HepG2 (cell line): ENCODE data around the gene KLF17. TPM values are rescaled to one million over a fixed set of nuclear protein-coding genes. Genes with fewer than 3 reads are reported as not detected.
"Not testable (repeated sequence)": the region's sequence is repeated elsewhere in the genome, so short reads cannot be mapped to it uniquely, and the experiment has no call there.

Experiments used
- ATAC-seq: fragments of 200-7000 bp; cut with Tn5 transposase; 3 replicates; pipeline ENCODE4 v1.9.1; 2020; ENCODE audit warnings: mild to moderate bottlenecking, moderate library complexity
- BruUV-seq: library from RNA; stranded (reverse); fragments of 400-500 nt; replicated peaks from 2 replicates; lab custom pipeline; 2021; lab: Mats Ljungman, UMichigan
- CTCF ChIA-PET: fragments of 300-600 bp; formaldehyde crosslinking; extraction: SDS; loops from one replicate; lab custom pipeline; 2021; ENCODE audit warnings: low total read pairs, inconsistent platforms, low intra/inter-chr PET ratio; lab: Yijun Ruan, JAX
- POLR2A ChIA-PET: fragments of 350-600 bp; sonication (Branson Sonifier 250); formaldehyde crosslinking; loops from one replicate; lab custom pipeline; 2020; ENCODE audit warnings: antibody characterized with exemption, inconsistent platforms; lab: Yijun Ruan, JAX
- DNase-seq: peaks from one replicate; pipeline ENCODE4 v3.0.0-alpha.2; 2015; ENCODE audit warnings: low spot score
- FAIRE-seq: peaks from 3 replicates; lab custom pipeline; 2011; peaks lifted over from hg19 to GRCh38; lab: Jason Lieb, UNC
- H2AFZ ChIP-seq: one replicate; pipeline ENCODE4 v1.6.1; 2011; ENCODE audit warnings: low read length, inconsistent platforms
- H3K27ac ChIP-seq: fragments of 300-600 bp; 3 replicates; pipeline ENCODE4 v1.8.0; 2011; ENCODE audit warnings: mixed run types, mild to moderate bottlenecking, mixed read lengths, low read length, inconsistent platforms; ENCODE audit not compliant: insufficient read depth; ENCODE audit errors: extremely low read length
- H3K27me3 ChIP-seq, 2 experiments: fragments of 200-600 bp in 1 of 2; 2 replicates in 1 of 2; 3 replicates in 1 of 2; pipeline versions ENCODE4 v1.6.0 to v1.8.0; 2011; ENCODE audit warnings: low read length in 2 of 2, mild to moderate bottlenecking in 2 of 2, moderate library complexity in 2 of 2, inconsistent platforms in 1 of 2; ENCODE audit not compliant: insufficient read depth in 2 of 2, control insufficient read depth in 1 of 2
- H3K36me3 ChIP-seq, 2 experiments: fragments of 200-600 bp in 1 of 2; replicated peaks in 1 of 2; 2 replicates in 1 of 2; 3 replicates in 1 of 2; pipeline versions ENCODE4 v1.5.1 to v1.8.0; 2011; ENCODE audit warnings: low read length in 2 of 2, inconsistent platforms in 1 of 2; ENCODE audit not compliant: insufficient read depth in 2 of 2, control insufficient read depth in 1 of 2
- H3K4me1 ChIP-seq: 2 replicates; pipeline ENCODE4 v1.5.1; 2012; ENCODE audit warnings: low read length, inconsistent platforms; ENCODE audit not compliant: insufficient read depth
- H3K4me2 ChIP-seq: 2 replicates; pipeline ENCODE4 v1.6.0; 2011; ENCODE audit warnings: low read depth, low read length, inconsistent platforms
- H3K4me3 ChIP-seq, 3 experiments: fragments of 200-600 bp in 1 of 3; sonication (generic), shearing (Covaris generic) in 1 of 3; replicated peaks in 1 of 3; 2 replicates each; pipeline ENCODE4 v1.5.1; 2011 to 2016; ENCODE audit warnings: low read length in 3 of 3, inconsistent platforms in 2 of 3, low read depth in 2 of 3, mild to moderate bottlenecking in 2 of 3, control low read depth in 1 of 3, mixed read lengths in 1 of 3; ENCODE audit not compliant: insufficient read depth in 1 of 3
- H3K79me2 ChIP-seq: one replicate; pipeline ENCODE4 v1.6.1; 2011; ENCODE audit warnings: low read length, inconsistent platforms; ENCODE audit not compliant: insufficient read depth
- H3K9ac ChIP-seq: 2 replicates; pipeline ENCODE4 v1.6.0; 2011; ENCODE audit warnings: mild to moderate bottlenecking, low read depth, low read length, inconsistent platforms; ENCODE audit not compliant: insufficient read depth
- H3K9me3 ChIP-seq: 2 replicates; pipeline ENCODE4 v1.5.1; 2012; ENCODE audit warnings: mild to moderate bottlenecking, low read length
- H4K20me1 ChIP-seq: 2 replicates; pipeline ENCODE4 v1.6.0; 2011; ENCODE audit warnings: inconsistent platforms, mild to moderate bottlenecking, low read length, moderate library complexity; ENCODE audit not compliant: insufficient read depth
- CHCHD3 ChIP-seq: sonication (generic); formaldehyde crosslinking; IDR thresholded peaks from 2 replicates; pipeline ENCODE4 v1.8.0; 2022; ENCODE audit warnings: mild to moderate bottlenecking, missing genetic modification reagents, moderate library complexity
- EEA1 ChIP-seq: sonication (generic); formaldehyde crosslinking; IDR thresholded peaks from 2 replicates; pipeline ENCODE4 v1.5.1; 2020; ENCODE audit warnings: mild to moderate bottlenecking, missing genetic modification reagents, borderline replicate concordance
- FOXM1 ChIP-seq: sonication (generic); formaldehyde crosslinking; IDR thresholded peaks from 2 replicates; pipeline ENCODE4 v1.5.0; 2020; ENCODE audit warnings: missing genetic modification reagents
- MAFG ChIP-seq: sonication (generic); formaldehyde crosslinking; IDR thresholded peaks from 2 replicates; pipeline ENCODE4 v1.5.1; 2020; ENCODE audit warnings: mild to moderate bottlenecking, missing genetic modification reagents
- MEIS2 ChIP-seq: sonication (generic); formaldehyde crosslinking; IDR thresholded peaks from 2 replicates; pipeline ENCODE4 v1.9.0; 2021; ENCODE audit warnings: mild to moderate bottlenecking, missing genetic modification reagents
- NFKB2 ChIP-seq: sonication (generic); formaldehyde crosslinking; IDR thresholded peaks from 2 replicates; pipeline ENCODE4 v1.4.0; 2020; ENCODE audit warnings: missing genetic modification reagents, borderline replicate concordance
- NFYB ChIP-seq: sonication (generic); formaldehyde crosslinking; IDR thresholded peaks from 2 replicates; pipeline ENCODE4 v1.4.0; 2020; ENCODE audit warnings: missing genetic modification reagents
- NRL ChIP-seq: sonication (generic); formaldehyde crosslinking; IDR thresholded peaks from 2 replicates; pipeline ENCODE4 v1.5.0; 2020; ENCODE audit warnings: missing genetic modification reagents, mild to moderate bottlenecking, moderate library complexity, borderline replicate concordance
- POLR2A ChIP-seq, 2 experiments: IDR thresholded peaks; 2 replicates each; pipeline ENCODE4 v1.6.1; 2011; ENCODE audit warnings: low read depth in 2 of 2, low read length in 2 of 2, mild to moderate bottlenecking in 1 of 2, moderate library complexity in 1 of 2; ENCODE audit not compliant: insufficient read depth in 1 of 2
- ZNF101 ChIP-seq: sonication (generic); formaldehyde crosslinking; IDR thresholded peaks from 2 replicates; pipeline ENCODE4 v1.4.0; 2020; ENCODE audit warnings: mild to moderate bottlenecking, low read depth, missing genetic modification reagents, borderline replicate concordance
- ZNF670 ChIP-seq: sonication (generic); formaldehyde crosslinking; IDR thresholded peaks from 2 replicates; pipeline ENCODE4 v1.8.0; 2022; ENCODE audit warnings: mild to moderate bottlenecking, missing genetic modification reagents, borderline replicate concordance
- ZNF687 ChIP-seq: sonication (generic); formaldehyde crosslinking; IDR thresholded peaks from 2 replicates; pipeline ENCODE4 v1.5.1; 2020; ENCODE audit warnings: mild to moderate bottlenecking, missing genetic modification reagents, moderate library complexity
- ZNF761 ChIP-seq: sonication (generic); formaldehyde crosslinking; conservative IDR thresholded peaks from 2 replicates; pipeline ENCODE4 v1.4.0; 2020; ENCODE audit warnings: mild to moderate bottlenecking, missing genetic modification reagents
- ZNF768 ChIP-seq: sonication (generic); formaldehyde crosslinking; IDR thresholded peaks from 2 replicates; pipeline ENCODE4 v1.4.0; 2020; ENCODE audit warnings: missing genetic modification reagents
- WGBS: methylation state at CpG from one replicate; pipeline ENCODE4 v1.1.6; 2017; ENCODE audit warnings: low lambda C conversion rate; 5-methylcytosine and 5-hydroxymethylcytosine counted together
- in situ Hi-C: cut with HindIII; loops from 2 replicates; pipeline ENCODE4 v1.10.0; 2017; ENCODE audit warnings: low pct_unique_long_range_greater_than_20kb; ENCODE audit not compliant: extremely low pct_ligation_motif_present
- intact Hi-C: fragments of 100-400 bp; cut with micrococcal nuclease; formaldehyde crosslinking; loops from one replicate; pipeline ENCODE4 v1.10.0; 2022; ENCODE audit not compliant: unreplicated experiment
- polyA plus RNA-seq, 8 experiments: library from polyadenylated mRNA; depleted of rRNA in 3 of 8; stranded (reverse) in 7 of 8; unstranded in 1 of 8; fragments of >200 nt; fragmentation: Illumina TruSeq in 4 of 8; extraction: Trizol in 4 of 8; gene quantifications; 2 replicates each; pipeline versions ENCODE4 v1.2.1 to v1.2.3, GENCODE V29; 2011 to 2016; ENCODE audit warnings: low read depth in 4 of 8, missing spikeins in 1 of 8, mixed read lengths in 1 of 8; ENCODE audit not compliant: insufficient read depth in 1 of 8
- total RNA-seq, 5 experiments: library from RNA; depleted of rRNA; stranded (reverse); fragments of >200 nt; fragmentation: Illumina TruSeq; extraction: Trizol; gene quantifications; 2 replicates each; pipeline ENCODE4 v1.2.3, GENCODE V29; 2016; ENCODE audit warnings: low read depth in 1 of 5

The KLF17 gene
- total and polyA plus RNA-seq, 2 of the 13 experiments (the other 11 are each of a cell fraction or from before 2014, with no cell fraction given) = not detected

GRCh38 chr1:44117272-44117671 lies 1.3 kb upstream of the KLF17 start:
- H3K9me3 ChIP-seq, intact Hi-C loops, BruUV-seq, in situ Hi-C loops, DNase-seq, H3K4me3 ChIP-seq, H3K9ac ChIP-seq, ATAC-seq, H3K4me2 ChIP-seq, H2AFZ ChIP-seq, FAIRE-seq, POLR2A ChIA-PET, H3K27ac ChIP-seq, H4K20me1 ChIP-seq, H3K4me1 ChIP-seq, H3K79me2 ChIP-seq, H3K36me3 ChIP-seq, CTCF ChIA-PET: not testable (repeated sequence)
- H3K27me3 ChIP-seq = peaks cover 1 to 25% of the 10 kb centered on the region in 2 experiments; a peak in 3 of 5 replicates
- 75% methylated on average over 10 of the region's 10 CpGs for WGBS

DNA sequence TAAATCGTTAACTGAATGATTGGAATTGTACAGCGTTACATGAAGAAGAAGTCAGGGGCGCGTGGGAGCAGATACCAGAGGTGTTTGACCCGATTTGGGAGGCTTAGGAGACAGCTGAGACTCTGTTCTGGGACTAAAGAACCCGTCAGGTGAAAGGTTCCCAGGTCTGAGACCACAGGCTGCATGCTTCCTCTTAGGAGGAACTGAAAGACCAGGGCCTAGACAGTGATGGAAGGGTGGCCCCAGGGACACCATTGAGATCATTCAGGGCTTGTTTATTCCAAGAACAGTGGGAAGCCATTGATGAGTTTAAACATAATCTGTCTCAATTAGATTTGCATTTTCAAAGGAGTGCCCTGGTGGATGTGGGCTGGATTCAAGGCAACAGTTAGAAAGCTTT lies 904 bp downstream of the KLF17 start:
- no TSS peak for BruUV-seq
- no peak overlapping the region for H3K4me3 ChIP-seq
- FAIRE-seq = no peak
- H3K4me1 ChIP-seq = peaks cover 6% of the 10 kb centered on the region; the same call in 1 of the 2 replicates
- H2AFZ ChIP-seq = no peak overlapping the region
- no peaks in the 10 kb centered on the region for H3K9me3 ChIP-seq
- no peaks in the 10 kb centered on the region for H3K79me2 ChIP-seq
- no peaks in the 10 kb centered on the region for H3K36me3 ChIP-seq
- H3K27me3 ChIP-seq = peaks cover 0 to 17% of the 10 kb centered on the region in 2 experiments; a peak in 3 of 5 replicates
- intact Hi-C loops = no loop called here
- CTCF ChIA-PET = no interaction called here
- H3K27ac ChIP-seq = no peak overlapping the region
- H4K20me1 ChIP-seq = no peaks in the 10 kb centered on the region
- ATAC-seq = no peak
- DNase-seq = no peak
- no peak for TF ChIP-seq POLR2A (IDR thresholded peaks at IDR 0.05; ENCODE audit: insufficient read depth in 1 of 2, low read depth in 2 of 2, low read length in 2 of 2)
- no peak for TF ChIP-seq EEA1 (CRISPR knock-in tag)
- no peak for TF ChIP-seq ZNF761 (CRISPR knock-in tag)
- TF ChIP-seq ZNF670 = no peak
- TF ChIP-seq NRL (CRISPR knock-in tag) = no peak
- TF ChIP-seq MEIS2 (CRISPR knock-in tag) = no peak
- no peak for TF ChIP-seq CHCHD3 (CRISPR knock-in tag)
- TF ChIP-seq ZNF687 (CRISPR knock-in tag) = no peak
- TF ChIP-seq ZNF101 (CRISPR knock-in tag) = no peak
- no peak for TF ChIP-seq FOXM1 (CRISPR knock-in tag)
- TF ChIP-seq MAFG (CRISPR knock-in tag) = no peak
- TF ChIP-seq NFYB = no peak
- TF ChIP-seq ZNF768 (CRISPR knock-in tag) = no peak
- no peak for TF ChIP-seq NFKB2
- TF ChIP-seq, all 625 proteins: peak for 0
- WGBS = 20% methylated on average over 6 of the region's 6 CpGs
- in situ Hi-C loops = no loop called here
- no peak overlapping the region for H3K9ac ChIP-seq
- POLR2A ChIA-PET = no interaction called here
- H3K4me2 ChIP-seq = no peak overlapping the region
